ACHN (cell line): Measurements from ENCODE around the gene CELF1.

Source experiments
- DNase-seq: peaks from one replicate; pipeline ENCODE4 v3.0.0-alpha.2; 2015
- in situ Hi-C: cut with HindIII; loops from 2 replicates; pipeline ENCODE4 v1.10.0; 2017; ENCODE audit warnings: low sequenced_read_pairs, low pct_ligation_motif_present, low pct_unique_long_range_greater_than_20kb

CELF1 gene

GRCh38 chr11:47523490-47524225 is 29.3 kb downstream of the CELF1 start:
- in situ Hi-C loops: no loop called here

GRCh38 chr11:47518212-47518964 is 34.5 kb downstream of the CELF1 start:
- DNase-seq: no peak
- in situ Hi-C loops: no loop called here

More at GRCh38 chr11:47523490-47524225, 29.3 kb downstream of the CELF1 start:
- peak; percentile 61 for DNase-seq

- in situ Hi-C loops: no loop called here
- no peak for DNase-seq
Measured at GRCh38 chr11:47516984-47517853, 35.7 kb downstream of the CELF1 start.

GRCh38 chr11:47516155-47516554 is 36.8 kb downstream of the CELF1 start:
- no peak for DNase-seq
- in situ Hi-C loops: no loop called here

GRCh38 chr11:47514825-47515647 is 37.9 kb downstream of the CELF1 start:
- DNase-seq: peak; percentile 38
- in situ Hi-C loops: no loop called here

GRCh38 chr11:47512701-47513100 is 40.2 kb downstream of the CELF1 start:
- DNase-seq: no peak
- in situ Hi-C loops: no loop called here

- in situ Hi-C loops: no loop called here
- no peak for DNase-seq
Measured at GRCh38 chr11:47511917-47512316, 41.0 kb downstream of the CELF1 start.

GRCh38 chr11:47510209-47510608 is 42.7 kb downstream of the CELF1 start:
- no peak for DNase-seq
- in situ Hi-C loops: no loop called here

- DNase-seq: no peak
- in situ Hi-C loops: no loop called here
Measured at GRCh38 chr11:47509077-47509536, 43.8 kb downstream of the CELF1 start.

- DNase-seq: no peak
- in situ Hi-C loops: no loop called here
Measured at GRCh38 chr11:47508240-47508957, 44.5 kb downstream of the CELF1 start.

GRCh38 chr11:47507563-47508239 is 45.2 kb downstream of the CELF1 start:
- no peak for DNase-seq
- in situ Hi-C loops: no loop called here

GRCh38 chr11:47506795-47507562 is 46.0 kb downstream of the CELF1 start:
- no peak for DNase-seq
- in situ Hi-C loops: no loop called here

- DNase-seq: no peak
- in situ Hi-C loops: no loop called here
Measured at GRCh38 chr11:47506373-47506772, 46.6 kb downstream of the CELF1 start.

GRCh38 chr11:47504910-47505309 is 48.0 kb downstream of the CELF1 start:
- no peak for DNase-seq
- in situ Hi-C loops: no loop called here

GRCh38 chr11:47503227-47503626 is 49.7 kb downstream of the CELF1 start:
- no peak for DNase-seq
- in situ Hi-C loops: no loop called here

GRCh38 chr11:47502767-47503166 is 50.2 kb downstream of the CELF1 start:
- DNase-seq: no peak
- in situ Hi-C loops: no loop called here
